SK-N-SH treated with all-trans-retinoic acid at 6 μM for 48 hours (cell line): ENCODE measurements around the gene ATAD3C.

Experiments used
- ESRRG ChIP-seq: fragments of 250-450 bp; sonication (Bioruptor Pico); IDR thresholded peaks from 2 replicates; pipeline ENCODE4 v1.6.1; 2021; ENCODE audit warnings: mild to moderate bottlenecking
- ISL1 ChIP-seq: fragments of 250-450 bp; sonication (Bioruptor Pico); IDR thresholded peaks from 2 replicates; pipeline ENCODE4 v2.1.2; 2022; ENCODE audit warnings: mild to moderate bottlenecking, moderate library complexity
- POU6F1 ChIP-seq: fragments of 250-450 bp; sonication (Bioruptor Pico); IDR thresholded peaks from 2 replicates; pipeline ENCODE4 v1.8.0; 2021; ENCODE audit warnings: low read depth, mild to moderate bottlenecking, moderate library complexity, borderline replicate concordance
- TSHZ2 ChIP-seq: fragments of 250-450 bp; sonication (Bioruptor Pico); IDR thresholded peaks from 2 replicates; pipeline ENCODE4 v1.5.0; 2020; ENCODE audit warnings: mild to moderate bottlenecking, moderate library complexity
- ZNF565 ChIP-seq: fragments of 450-650 bp; formaldehyde crosslinking; conservative IDR thresholded peaks from 2 replicates; pipeline ENCODE4 v1.5.0; 2020; ENCODE audit warnings: low read depth, mild to moderate bottlenecking, moderate library complexity
- TF ChIP-seq, protein P1 (sequence below): fragments of 250-450 bp; sonication (Bioruptor Pico); IDR thresholded peaks from 2 replicates; pipeline ENCODE4 v1.8.0; 2020; ENCODE audit warnings: mild to moderate bottlenecking, moderate library complexity, borderline replicate concordance
- TF ChIP-seq, protein P2 (sequence below): fragments of 250-450 bp; sonication (Bioruptor Pico); IDR thresholded peaks from 2 replicates; pipeline ENCODE4 v1.5.1; 2020; ENCODE audit warnings: low read depth, mild to moderate bottlenecking, moderate library complexity

GRCh38 chr1:1403653-1404052, 45.8 kb upstream of the ATAD3C start:
- TF ChIP-seq, protein P1, sequence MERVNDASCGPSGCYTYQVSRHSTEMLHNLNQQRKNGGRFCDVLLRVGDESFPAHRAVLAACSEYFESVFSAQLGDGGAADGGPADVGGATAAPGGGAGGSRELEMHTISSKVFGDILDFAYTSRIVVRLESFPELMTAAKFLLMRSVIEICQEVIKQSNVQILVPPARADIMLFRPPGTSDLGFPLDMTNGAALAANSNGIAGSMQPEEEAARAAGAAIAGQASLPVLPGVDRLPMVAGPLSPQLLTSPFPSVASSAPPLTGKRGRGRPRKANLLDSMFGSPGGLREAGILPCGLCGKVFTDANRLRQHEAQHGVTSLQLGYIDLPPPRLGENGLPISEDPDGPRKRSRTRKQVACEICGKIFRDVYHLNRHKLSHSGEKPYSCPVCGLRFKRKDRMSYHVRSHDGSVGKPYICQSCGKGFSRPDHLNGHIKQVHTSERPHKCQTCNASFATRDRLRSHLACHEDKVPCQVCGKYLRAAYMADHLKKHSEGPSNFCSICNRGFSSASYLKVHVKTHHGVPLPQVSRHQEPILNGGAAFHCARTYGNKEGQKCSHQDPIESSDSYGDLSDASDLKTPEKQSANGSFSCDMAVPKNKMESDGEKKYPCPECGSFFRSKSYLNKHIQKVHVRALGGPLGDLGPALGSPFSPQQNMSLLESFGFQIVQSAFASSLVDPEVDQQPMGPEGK (CRISPR knock-in tag): no peak
- no peak for TF ChIP-seq ISL1 (CRISPR knock-in tag)
- no peak for TF ChIP-seq TSHZ2 (CRISPR knock-in tag)
- no peak for TF ChIP-seq ZNF565 (CRISPR knock-in tag)
- no peak for TF ChIP-seq POU6F1
- TF ChIP-seq ESRRG: no peak
- TF ChIP-seq, protein P2, sequence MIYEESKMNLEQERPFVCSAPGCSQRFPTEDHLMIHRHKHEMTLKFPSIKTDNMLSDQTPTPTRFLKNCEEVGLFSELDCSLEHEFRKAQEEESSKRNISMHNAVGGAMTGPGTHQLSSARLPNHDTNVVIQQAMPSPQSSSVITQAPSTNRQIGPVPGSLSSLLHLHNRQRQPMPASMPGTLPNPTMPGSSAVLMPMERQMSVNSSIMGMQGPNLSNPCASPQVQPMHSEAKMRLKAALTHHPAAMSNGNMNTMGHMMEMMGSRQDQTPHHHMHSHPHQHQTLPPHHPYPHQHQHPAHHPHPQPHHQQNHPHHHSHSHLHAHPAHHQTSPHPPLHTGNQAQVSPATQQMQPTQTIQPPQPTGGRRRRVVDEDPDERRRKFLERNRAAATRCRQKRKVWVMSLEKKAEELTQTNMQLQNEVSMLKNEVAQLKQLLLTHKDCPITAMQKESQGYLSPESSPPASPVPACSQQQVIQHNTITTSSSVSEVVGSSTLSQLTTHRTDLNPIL: no peak
